Fibroblast of lung (primary cell): ENCODE measurements around the gene CDH4. TPM values are rescaled to one million over a fixed set of nuclear protein-coding genes. Genes with fewer than 3 reads are reported as not detected.
A peak's percentile ranks its signal among the peaks of the same experiment; 100 is the strongest.

Experiments
- DNase-seq, 2 donors: peaks; one replicate each; pipeline versions ENCODE4 v3.0.0 to v3.0.0-alpha.2; 2010; ENCODE audit warnings: low read depth in 2 of 2
- H2AFZ ChIP-seq: 2 replicates; pipeline ENCODE4 v1.5.1; 2012; ENCODE audit warnings: low read length, control low read depth, inconsistent platforms
- H3K27ac ChIP-seq: 2 replicates; pipeline ENCODE4 v1.5.1; 2011; ENCODE audit warnings: low read length, control low read depth; ENCODE audit not compliant: insufficient read depth
- H3K27me3 ChIP-seq: 2 replicates; pipeline ENCODE4 v1.5.1; 2011; ENCODE audit warnings: mild to moderate bottlenecking, low read length; ENCODE audit not compliant: control insufficient read depth, insufficient read depth
- H3K36me3 ChIP-seq: 2 replicates; pipeline ENCODE4 v1.5.1; 2011; ENCODE audit warnings: low read length; ENCODE audit not compliant: control insufficient read depth, insufficient read depth
- H3K4me1 ChIP-seq: 2 replicates; pipeline ENCODE4 v1.5.1; 2011; ENCODE audit warnings: low read length; ENCODE audit not compliant: control insufficient read depth, insufficient read depth; ENCODE audit errors: extremely low read depth
- H3K4me2 ChIP-seq: 2 replicates; pipeline ENCODE4 v1.5.1; 2011; ENCODE audit warnings: low read length, control low read depth; ENCODE audit not compliant: insufficient read depth; ENCODE audit errors: extremely low read depth
- H3K4me3 ChIP-seq, 4 experiments: fragments of 200-600 bp in 1 of 4; sonication (generic) in 1 of 4; replicated peaks in 1 of 4; 2 replicates each; pipeline ENCODE4 v1.5.1; 2011 to 2016; ENCODE audit warnings: low read length in 4 of 4, low read depth in 3 of 4, mild to moderate bottlenecking in 3 of 4, control low read depth in 2 of 4, inconsistent platforms in 1 of 4, mixed read lengths in 1 of 4; ENCODE audit not compliant: insufficient read depth in 1 of 4; ENCODE audit errors: control extremely low read depth in 1 of 4
- H3K79me2 ChIP-seq: 2 replicates; pipeline ENCODE4 v1.5.1; 2012; ENCODE audit warnings: mild to moderate bottlenecking, low read length, inconsistent platforms; ENCODE audit not compliant: control insufficient read depth, insufficient read depth
- H3K9ac ChIP-seq: 2 replicates; pipeline ENCODE4 v1.5.1; 2011; ENCODE audit warnings: mild to moderate bottlenecking, low read length, control low read depth; ENCODE audit not compliant: insufficient read depth
- H3K9me3 ChIP-seq: 2 replicates; pipeline ENCODE4 v1.5.1; 2012; ENCODE audit warnings: low read depth, low read length; ENCODE audit not compliant: control insufficient read depth, insufficient read depth
- H4K20me1 ChIP-seq: 2 replicates; pipeline ENCODE4 v1.5.1; 2011; ENCODE audit warnings: low read length; ENCODE audit not compliant: control insufficient read depth, insufficient read depth; ENCODE audit errors: extremely low read depth
- EZH2 ChIP-seq: IDR thresholded peaks from 2 replicates; pipeline ENCODE4 v1.5.1; 2012; ENCODE audit warnings: low read length, control low read depth, mild to moderate bottlenecking; ENCODE audit errors: missing control alignments
- polyA plus RNA-seq, 2 donors: library from polyadenylated mRNA; depleted of rRNA in 1 of 2; stranded (reverse) in 1 of 2; unstranded in 1 of 2; fragments of >200 nt; gene quantifications; 2 replicates each; pipeline ENCODE4 v1.2.1, GENCODE V29; 2011 to 2012; ENCODE audit warnings: missing spikeins in 1 of 2
- total RNA-seq: library from RNA; depleted of rRNA; stranded (reverse); fragments of >200 nt; gene quantifications from 2 replicates; pipeline ENCODE4 v1.2.1, GENCODE V29; 2014
- TF ChIP-seq, protein P1 (sequence below), 2 donors: IDR thresholded peaks in 1 of 2; conservative IDR thresholded peaks in 1 of 2; 1 replicate in 1 of 2; 2 replicates in 1 of 2; pipeline ENCODE4 v1.5.1; 2011 to 2012; ENCODE audit warnings: low read length in 2 of 2, control low read depth in 1 of 2, inconsistent platforms in 1 of 2, low read depth in 1 of 2, mild to moderate bottlenecking in 1 of 2

The CDH4 gene
- total and polyA plus RNA-seq, 2 donors (not counting 1 experiment from before 2014, with no cell fraction given) = 4.8 to 6.8 TPM

DNA sequence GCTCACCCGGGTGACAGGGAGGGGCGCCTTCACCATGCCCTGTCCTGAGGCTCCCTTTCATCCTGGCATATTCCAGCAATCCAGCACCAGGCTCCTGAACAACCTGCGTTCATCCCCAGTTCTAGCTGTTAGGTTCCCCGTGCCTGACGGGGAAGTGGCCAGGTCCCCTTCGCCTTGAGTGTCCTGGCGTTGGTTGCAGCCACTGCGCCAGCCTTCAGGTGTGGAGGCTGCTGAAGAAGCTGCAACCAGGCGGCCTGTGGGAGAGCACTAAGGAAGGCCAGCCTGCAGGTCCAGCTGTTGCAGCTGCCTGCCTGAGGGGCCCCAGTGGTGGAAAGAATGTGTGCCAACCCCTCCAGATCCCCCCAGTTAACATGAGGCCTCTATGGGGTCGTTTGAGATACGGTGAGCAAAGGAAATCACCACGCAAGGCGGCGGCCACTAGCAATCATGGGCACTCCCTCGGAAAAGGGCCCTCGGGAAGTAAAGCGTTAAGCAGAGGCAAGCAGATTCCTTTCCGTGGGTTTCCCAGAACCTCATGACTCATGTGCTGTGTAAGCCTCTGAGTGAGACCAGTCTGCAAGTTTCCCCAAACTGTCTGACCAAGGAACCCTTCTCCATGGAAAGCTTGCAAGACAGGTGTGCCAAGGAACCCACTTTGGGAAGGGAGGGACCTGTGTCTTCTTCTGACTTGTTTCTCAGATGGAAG, 492.8 kb downstream of the CDH4 start:
- H3K9ac ChIP-seq = no peak overlapping the region
- TF ChIP-seq, protein P1, sequence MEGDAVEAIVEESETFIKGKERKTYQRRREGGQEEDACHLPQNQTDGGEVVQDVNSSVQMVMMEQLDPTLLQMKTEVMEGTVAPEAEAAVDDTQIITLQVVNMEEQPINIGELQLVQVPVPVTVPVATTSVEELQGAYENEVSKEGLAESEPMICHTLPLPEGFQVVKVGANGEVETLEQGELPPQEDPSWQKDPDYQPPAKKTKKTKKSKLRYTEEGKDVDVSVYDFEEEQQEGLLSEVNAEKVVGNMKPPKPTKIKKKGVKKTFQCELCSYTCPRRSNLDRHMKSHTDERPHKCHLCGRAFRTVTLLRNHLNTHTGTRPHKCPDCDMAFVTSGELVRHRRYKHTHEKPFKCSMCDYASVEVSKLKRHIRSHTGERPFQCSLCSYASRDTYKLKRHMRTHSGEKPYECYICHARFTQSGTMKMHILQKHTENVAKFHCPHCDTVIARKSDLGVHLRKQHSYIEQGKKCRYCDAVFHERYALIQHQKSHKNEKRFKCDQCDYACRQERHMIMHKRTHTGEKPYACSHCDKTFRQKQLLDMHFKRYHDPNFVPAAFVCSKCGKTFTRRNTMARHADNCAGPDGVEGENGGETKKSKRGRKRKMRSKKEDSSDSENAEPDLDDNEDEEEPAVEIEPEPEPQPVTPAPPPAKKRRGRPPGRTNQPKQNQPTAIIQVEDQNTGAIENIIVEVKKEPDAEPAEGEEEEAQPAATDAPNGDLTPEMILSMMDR (conservative IDR thresholded peaks at IDR 0.05 in 1 of 2, IDR thresholded peaks at IDR 0.05 in 1 of 2; ENCODE audit: low read depth in 1 of 2, low read length in 2 of 2) = no peak
- no peak for TF ChIP-seq EZH2

DNA sequence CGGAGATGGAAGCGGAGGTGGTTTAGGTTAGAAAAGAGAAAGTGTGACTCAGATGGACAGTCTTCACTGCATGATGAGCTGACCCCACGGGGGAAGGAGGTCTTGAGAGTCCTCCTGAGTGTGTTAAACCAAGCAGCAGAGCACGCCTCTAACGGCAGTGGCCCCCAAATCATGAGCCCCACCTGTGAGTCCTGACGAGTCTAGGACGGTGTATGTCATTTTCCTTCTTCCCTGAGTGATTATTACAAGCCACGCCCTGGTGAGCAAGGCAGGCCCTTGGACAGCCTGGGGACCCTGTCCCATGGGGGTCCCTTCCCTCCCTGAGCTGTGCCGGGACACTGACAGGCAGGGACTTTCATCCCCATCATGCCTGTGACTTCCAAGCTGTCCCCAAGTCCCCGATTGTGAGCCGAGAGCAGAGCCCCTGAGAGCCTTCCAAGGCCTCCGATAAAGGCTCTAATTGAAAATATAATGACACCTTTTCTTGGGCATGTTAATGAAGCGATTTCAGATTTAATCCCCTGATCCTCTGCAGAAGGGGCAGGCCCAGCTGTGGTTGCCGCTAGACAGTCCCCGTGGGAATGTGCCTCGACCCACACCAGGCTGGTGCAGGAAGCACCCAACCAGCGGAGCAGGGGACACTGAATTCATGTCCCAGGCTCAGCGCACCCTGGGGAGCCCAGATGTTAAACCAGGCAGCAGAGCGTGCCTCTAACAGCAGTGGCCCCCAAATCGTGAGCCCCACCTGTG, 493.5 kb downstream of the CDH4 start:
- Histone ChIP-seq H3K9ac (no peak overlapping the region), H3K79me2 (no peaks in the 10 kb centered on the region)

More for the DNA sequence above, 492.8 kb downstream of the CDH4 start:
- Histone ChIP-seq H3K4me1 (no peaks in the 10 kb centered on the region), H3K36me3 (no peaks in the 10 kb centered on the region), H3K79me2 (no peaks in the 10 kb centered on the region), H3K4me3 (no peak overlapping the region), H3K27ac (no peak overlapping the region), H3K27me3 (no peaks in the 10 kb centered on the region), H2AFZ (no peak overlapping the region), H3K9me3 (no peaks in the 10 kb centered on the region), H3K4me2 (no peak overlapping the region), H4K20me1 (no peaks in the 10 kb centered on the region)
- peak; percentile 62 to 82 for DNase-seq

DNA sequence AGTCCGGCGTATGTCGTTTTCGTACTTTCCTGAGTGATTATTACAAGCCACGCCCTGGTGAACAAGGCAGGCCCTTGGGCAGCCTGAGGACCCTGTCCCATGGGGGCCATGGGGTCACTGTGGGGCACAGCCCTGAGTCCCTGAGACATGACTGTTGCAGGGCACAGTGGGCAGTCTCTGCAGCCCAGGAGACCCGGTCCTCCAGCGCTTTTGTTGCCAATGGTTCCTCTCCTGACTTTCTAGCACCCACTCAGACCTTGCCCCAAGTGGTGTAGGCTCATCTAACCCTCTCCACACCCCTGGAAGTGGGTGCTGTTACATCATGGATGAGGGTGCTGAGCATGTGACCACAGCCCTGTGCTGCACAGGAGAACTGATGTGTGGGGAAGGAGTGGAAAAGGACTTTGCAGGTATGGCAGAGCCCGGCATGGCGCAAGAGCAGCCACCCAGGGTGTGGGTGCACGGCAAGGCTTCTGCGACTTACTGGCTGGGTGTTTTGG, 494.1 kb downstream of the CDH4 start:
- Histone ChIP-seq H3K4me3 (no peak overlapping the region), H3K9ac (no peak overlapping the region), H3K4me1 (no peaks in the 10 kb centered on the region), H3K36me3 (no peaks in the 10 kb centered on the region), H3K27me3 (no peaks in the 10 kb centered on the region), H3K27ac (no peak overlapping the region), H3K9me3 (no peaks in the 10 kb centered on the region), H4K20me1 (no peaks in the 10 kb centered on the region), H3K4me2 (no peak overlapping the region), H2AFZ (no peak overlapping the region), H3K79me2 (no peaks in the 10 kb centered on the region)
- TF ChIP-seq, protein P1 (conservative IDR thresholded peaks at IDR 0.05 in 1 of 2, IDR thresholded peaks at IDR 0.05 in 1 of 2; ENCODE audit: low read depth in 1 of 2, low read length in 2 of 2) = no peak
- TF ChIP-seq EZH2 = no peak
- DNase-seq = no peak

More for the DNA sequence above, 493.5 kb downstream of the CDH4 start:
- no peak overlapping the region for H3K27ac ChIP-seq
- no peak for TF ChIP-seq EZH2
- TF ChIP-seq, protein P1 (conservative IDR thresholded peaks at IDR 0.05 in 1 of 2, IDR thresholded peaks at IDR 0.05 in 1 of 2; ENCODE audit: low read depth in 1 of 2, low read length in 2 of 2) = no peak
- no peaks in the 10 kb centered on the region for H3K4me1 ChIP-seq
- no peak overlapping the region for H3K4me2 ChIP-seq
- H3K36me3 ChIP-seq = no peaks in the 10 kb centered on the region
- H3K4me3 ChIP-seq = no peak overlapping the region
- no peak for DNase-seq
- no peaks in the 10 kb centered on the region for H3K27me3 ChIP-seq
- H2AFZ ChIP-seq = no peak overlapping the region
- no peaks in the 10 kb centered on the region for H3K9me3 ChIP-seq
- H4K20me1 ChIP-seq = no peaks in the 10 kb centered on the region
